Fibroblast of skin of back (primary cell): Measurements from ENCODE around the gene CTNNBIP1. TPM values are rescaled to one million over a fixed set of nuclear protein-coding genes. Genes with fewer than 3 reads are reported as not detected.
"Not testable (repeated sequence)": the region's sequence is repeated elsewhere in the genome, so short reads cannot be mapped to it uniquely, and the experiment has no call there.

Experiments
- DNase-seq: peaks from one replicate; pipeline ENCODE4 v3.0.0-alpha.2; 2013
- polyA plus RNA-seq, 2 experiments: library from polyadenylated mRNA; unstranded; fragments of 120-200 nt; gene quantifications; one replicate each; pipeline ENCODE4 v1.2.1, GENCODE V29; 2013; ENCODE audit not compliant: insufficient read length in 2 of 2

The CTNNBIP1 gene, protein sequence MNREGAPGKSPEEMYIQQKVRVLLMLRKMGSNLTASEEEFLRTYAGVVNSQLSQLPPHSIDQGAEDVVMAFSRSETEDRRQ
- 28.1 TPM for polyA plus RNA-seq (2013, experiment 1 of 2; ENCODE audit: insufficient read length)
- polyA plus RNA-seq (2013, experiment 2 of 2; ENCODE audit: insufficient read length) = 23.4 TPM

DNA sequence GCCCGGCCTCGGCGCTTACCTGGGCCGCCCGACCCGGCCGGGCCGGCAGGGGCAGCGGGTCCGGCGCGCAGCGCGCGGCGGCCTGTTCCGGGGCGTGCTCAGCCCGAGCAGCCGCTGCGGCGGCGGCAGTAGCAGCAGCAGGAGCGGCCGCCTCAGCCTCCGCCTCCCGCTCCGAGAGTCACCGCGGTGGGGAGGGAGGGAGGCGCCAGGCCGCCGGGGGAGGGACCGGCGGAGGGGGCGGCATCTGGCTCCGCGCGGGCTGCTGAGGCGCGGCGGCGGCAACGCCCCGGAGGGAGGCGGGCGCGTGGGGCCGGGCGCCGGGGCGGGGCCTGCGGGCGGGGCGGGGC, at the start of gene CTNNBIP1:
Gene CTNNBIP1 (minus strand): TSS at position 194 of the 347 bp plus-strand sequence. CDS start 38,205 bp downstream, outside the sequence.
- no peak for DNase-seq

GRCh38 chr1:9957726-9958125, 47.7 kb upstream of the CTNNBIP1 start:
- DNase-seq = no peak

- DNase-seq = no peak
These were observed 36.2 kb upstream of the CTNNBIP1 start for GRCh38 chr1:9946315-9946714.

DNA sequence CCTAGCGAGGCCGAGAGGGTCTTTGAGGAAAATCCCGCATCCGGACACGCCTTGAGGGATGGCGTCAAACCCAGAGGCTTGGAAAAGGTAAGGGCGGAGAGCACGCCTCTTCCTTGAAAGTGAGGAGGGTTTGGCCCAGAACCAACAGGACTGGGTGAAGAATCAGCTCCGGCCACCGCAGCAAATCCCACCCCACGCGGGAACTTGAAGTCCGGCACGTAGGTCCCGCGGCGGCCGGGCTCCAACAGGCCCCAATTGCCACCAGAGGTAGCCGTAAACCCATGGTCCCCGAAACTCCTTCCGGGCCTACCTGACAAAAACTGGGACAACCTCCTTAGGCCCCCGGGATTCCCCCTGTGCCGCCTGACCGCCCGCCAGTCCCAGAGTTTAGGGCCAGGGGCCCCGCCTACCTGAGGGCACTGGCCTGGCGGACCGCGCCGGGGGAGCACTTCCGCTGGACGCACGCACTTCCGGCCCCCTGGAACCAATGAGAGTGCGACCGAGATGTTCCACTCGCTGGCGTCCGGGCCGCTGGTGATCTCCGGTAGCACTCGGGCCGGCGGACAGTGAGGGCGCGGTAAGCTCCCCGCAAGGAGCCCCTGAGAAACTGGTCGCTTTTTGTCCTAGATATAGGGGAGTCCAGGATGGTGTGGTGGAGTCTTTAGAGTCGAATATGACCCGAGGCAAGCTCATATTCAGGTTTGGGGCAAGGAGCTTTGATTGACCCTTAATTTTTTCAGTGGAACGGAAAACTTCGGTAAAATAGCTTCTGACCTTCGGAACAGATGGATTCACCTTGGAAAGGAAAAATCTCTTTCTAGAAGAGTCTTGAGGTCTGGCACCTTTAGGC, 33.1 kb upstream of the CTNNBIP1 start, which contains the start of the genes LZIC and NMNAT1:
Gene LZIC (minus strand): TSS at position 453 of the 850 bp plus-strand sequence. CDS start 6,772 bp downstream, outside the sequence.
Gene NMNAT1 (plus strand): TSS at position 537 of the 850 bp plus-strand sequence. CDS start 28,599 bp downstream, outside the sequence.
- peak; percentile 92 for DNase-seq

- peak; percentile 70 for DNase-seq
These were observed 32.4 kb upstream of the CTNNBIP1 start for GRCh38 chr1:9942399-9942938.

- no peak for DNase-seq
These were observed 19.6 kb upstream of the CTNNBIP1 start for GRCh38 chr1:9929431-9930385.

DNA sequence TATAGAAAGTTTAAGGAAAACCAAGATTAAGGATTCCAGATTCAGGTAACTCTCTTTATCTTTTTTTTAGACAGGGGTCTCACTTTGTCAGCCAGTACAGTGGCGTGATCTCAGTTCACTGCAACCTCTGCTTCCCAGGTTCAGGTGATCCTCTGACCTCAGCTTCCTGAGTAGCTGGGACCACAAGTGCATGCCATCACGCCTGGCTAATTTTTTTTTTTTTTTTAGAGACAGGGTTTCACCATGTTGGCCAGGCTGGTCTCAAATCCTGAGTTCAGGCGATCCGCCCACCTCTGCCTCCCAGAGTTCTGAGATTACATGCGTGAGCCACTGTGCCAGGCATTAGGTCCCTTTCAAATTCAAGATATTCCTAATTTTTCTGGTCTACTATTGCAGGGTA, 17.2 kb upstream of the CTNNBIP1 start:
- DNase-seq = no peak

DNA sequence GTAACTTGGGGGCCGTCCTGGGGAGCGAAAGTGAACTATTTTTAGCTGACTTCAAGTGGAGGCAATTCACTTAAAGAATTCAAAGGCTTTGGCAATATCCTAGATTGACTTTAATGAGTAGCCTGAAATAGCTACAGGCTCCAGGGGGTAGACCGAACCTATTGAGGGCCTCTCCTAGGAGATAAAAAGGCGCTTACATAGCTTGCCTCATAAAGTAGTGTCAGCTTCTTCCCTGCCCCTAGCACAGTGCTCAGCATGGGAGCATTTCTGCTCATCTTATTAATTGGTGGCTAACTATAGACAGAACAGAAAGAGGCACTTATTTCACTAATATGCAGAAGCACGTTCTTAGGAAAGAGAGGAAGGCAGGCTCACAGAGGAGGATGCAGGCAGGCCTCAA, 12.3 kb upstream of the CTNNBIP1 start:
- no peak for DNase-seq

DNA sequence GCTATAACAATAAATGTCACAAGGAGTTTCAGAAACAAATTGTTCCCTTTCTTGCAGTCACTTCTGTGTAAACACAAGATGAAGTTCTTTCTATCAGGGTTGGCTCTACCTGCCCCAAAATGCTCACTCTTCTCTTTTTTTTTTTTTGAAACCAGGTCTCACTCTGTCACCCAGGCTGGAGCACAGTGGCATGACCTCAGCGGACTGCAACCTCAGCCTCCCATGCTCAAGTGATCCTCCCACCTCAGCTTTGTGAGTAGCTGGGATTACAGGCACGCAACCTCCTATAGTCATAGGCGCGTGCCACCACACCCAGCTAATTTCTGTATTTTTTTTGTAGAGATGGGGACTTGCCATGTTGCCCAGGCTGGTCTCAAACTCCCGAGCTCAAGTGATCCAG, 10.5 kb upstream of the CTNNBIP1 start:
- DNase-seq = no peak

DNA sequence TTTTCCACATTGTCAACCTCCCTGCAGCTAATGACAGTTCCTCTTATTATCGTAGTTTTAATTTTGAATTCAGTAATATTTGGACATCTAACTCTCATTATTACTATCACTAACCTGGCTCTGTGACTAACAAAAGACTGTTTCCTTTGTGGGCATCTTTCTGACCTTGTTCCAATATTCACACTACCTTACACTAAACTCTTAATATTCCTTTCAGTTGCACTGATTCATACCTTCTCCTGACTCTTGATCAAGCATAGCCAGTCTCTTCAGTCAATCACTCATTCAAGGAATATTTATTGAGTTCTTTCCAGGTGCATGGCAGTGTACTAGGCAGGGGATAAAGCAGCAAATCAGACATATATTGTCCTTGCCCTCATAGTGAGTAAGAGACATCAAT, 7.8 kb upstream of the CTNNBIP1 start:
- no peak for DNase-seq

- DNase-seq = not testable (repeated sequence)
These were observed 7.4 kb upstream of the CTNNBIP1 start for GRCh38 chr1:9917495-9917894.

GRCh38 chr1:9916452-9916851, 6.4 kb upstream of the CTNNBIP1 start:
- DNase-seq = no peak

- no peak for DNase-seq
These were observed 4.5 kb upstream of the CTNNBIP1 start for GRCh38 chr1:9914610-9914937.

GRCh38 chr1:9912264-9912936, 2.3 kb upstream of the CTNNBIP1 start:
- DNase-seq = no peak

DNA sequence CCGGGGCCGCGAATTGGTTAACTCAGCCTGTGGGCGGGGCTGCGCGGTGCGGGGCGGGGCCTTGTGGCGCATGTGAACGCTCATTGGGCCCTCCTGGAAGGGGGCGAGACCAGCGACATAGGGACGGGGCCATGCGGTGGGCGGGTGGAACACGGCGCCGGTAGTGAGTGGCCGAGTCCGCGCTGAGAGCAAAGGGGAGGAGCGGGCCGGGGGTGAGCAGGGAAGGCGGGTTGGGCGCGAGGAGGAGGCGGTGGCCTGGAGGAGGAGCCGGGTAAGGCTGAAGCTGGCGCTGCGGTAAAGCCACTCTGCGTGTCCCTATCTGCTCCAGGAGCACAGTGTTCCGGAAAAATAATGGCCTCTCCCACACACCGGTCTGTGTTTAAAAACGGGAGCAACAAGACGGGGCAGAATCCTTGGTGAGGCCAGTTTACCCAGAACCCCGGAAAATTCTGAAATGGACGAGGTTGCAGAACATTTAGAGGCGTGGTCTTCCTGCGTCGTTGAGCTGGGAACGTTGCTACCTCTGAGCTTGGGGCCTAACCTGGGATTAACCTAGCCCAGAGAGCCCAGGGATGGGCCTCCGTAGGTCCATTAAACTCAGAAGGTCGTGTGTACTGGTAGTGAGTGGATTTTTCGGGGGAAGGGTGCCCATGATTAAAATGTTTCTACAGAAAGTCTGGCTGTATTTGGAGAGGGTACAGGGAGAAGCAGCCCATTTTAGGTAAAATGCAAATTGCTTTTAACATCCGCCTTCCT, 532 bp upstream of the CTNNBIP1 start:
- peak; percentile 99 for DNase-seq

GRCh38 chr1:9909234-9910046, 629 bp downstream of the CTNNBIP1 start:
- no peak for DNase-seq

DNA sequence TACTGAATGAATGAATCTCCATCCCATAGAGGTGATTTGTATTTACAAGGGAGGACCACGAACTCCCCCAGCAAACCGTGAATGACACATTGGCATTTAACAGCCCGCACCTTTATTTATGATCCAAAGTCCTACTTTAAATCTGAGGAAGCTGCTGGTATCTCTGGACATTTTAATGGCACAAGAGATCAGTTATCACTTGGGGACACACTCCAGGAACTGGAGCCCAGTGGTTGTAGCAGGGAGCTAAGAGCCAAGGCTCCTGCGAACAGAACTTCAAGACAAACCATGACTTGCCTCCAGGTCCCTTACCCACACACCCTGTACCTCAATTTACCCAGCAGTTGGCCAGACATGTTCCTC, 1.2 kb downstream of the CTNNBIP1 start:
- no peak for DNase-seq

GRCh38 chr1:9907441-9907840, 2.6 kb downstream of the CTNNBIP1 start:
- DNase-seq = no peak

DNA sequence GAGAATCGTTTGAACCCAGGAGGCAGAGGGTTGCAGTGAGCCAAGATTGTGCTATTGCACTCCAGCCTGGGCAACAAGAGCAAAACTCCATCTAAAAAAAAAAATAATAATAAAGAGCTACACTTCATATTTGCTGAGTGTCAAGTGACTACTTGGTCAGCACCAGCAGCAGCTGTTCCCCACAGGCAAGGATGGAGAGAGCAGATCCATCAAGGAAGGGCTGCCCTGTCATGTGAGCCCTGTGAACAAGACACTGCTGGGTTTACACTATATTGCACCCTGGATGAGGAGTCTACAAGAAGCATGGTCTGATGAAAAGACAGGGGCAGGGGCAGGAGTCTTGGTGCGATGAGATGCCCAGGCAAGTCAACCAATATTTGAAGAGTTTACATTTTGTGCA, 3.6 kb downstream of the CTNNBIP1 start:
- no peak for DNase-seq

DNA sequence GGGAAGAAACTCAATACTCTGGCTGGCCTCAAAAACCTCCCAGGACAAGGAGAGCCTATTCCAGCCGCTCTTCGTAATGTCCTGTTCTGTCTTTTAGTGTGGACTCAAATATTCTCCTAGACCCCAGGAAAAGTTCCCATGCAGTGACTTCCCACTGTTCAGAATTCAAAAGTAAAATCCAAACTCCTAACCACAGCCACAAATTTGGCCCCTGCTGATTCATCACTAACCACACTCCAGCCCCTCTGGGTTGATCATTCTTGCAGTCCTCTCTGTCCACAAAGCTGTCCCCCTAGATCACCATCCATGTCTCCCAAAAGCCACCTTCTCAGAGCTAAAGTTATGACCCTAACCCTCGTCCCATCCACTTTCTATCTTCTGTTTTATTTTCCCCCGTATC, 5.1 kb downstream of the CTNNBIP1 start:
- DNase-seq = peak; percentile 57
